Heart left ventricle (tissue), 13 donors: ENCODE results near the gene FAM3B.

Source experiments
- CTCF ChIP-seq, 12 donors: fragments of 200-600 bp; sonication (generic) in 4 of 12; IDR thresholded peaks; one replicate each; pipeline versions ENCODE4 v1.5.0 to v1.8.0; 2018 to 2022; ENCODE audit warnings: antibody characterized with exemption in 12 of 12, mild to moderate bottlenecking in 5 of 12
- POLR2A ChIP-seq, 2 donors: fragments of 450-650 bp; IDR thresholded peaks; one replicate each; pipeline ENCODE4 v1.6.1; 2017; ENCODE audit warnings: antibody characterized with exemption in 2 of 2, mild to moderate bottlenecking in 2 of 2, moderate library complexity in 2 of 2
- donor health status: ischemic (EF 13 %, LVEDD 7.1; RV severe dilation, severe dysfunction).
- donor health status: DM: no; HTN: yes; CAD: no.
- donor health status: DM: no; HTN: no; CAD: no.
- donor health status: ischemic (EF 25% LVEDD 6.9; RV normal size, moderate dysfunction).
- donor health status: ischemic (EF 25% LVEDD 5.7; RV mildly dilated, moderate dysfunction).
- donor health status: ischemic (EF 35%, LVEDD 5.7; RV mildly dilated, moderate dysfunction).
- donor health status: nonischemic (EF 11% LVEDD 7.7; RV severe dilation, severe dysfunction).
- donor health status: DM: yes; HTN: yes; CAD: no.
- donor health status: PGD.
- donor health status: ischemic (EF 29% LVEDD 5.4; RV normal size, mild dysfunction).
- donor health status: nonischemic (EF 23%, LVEDD 6.1; RV moderate dilation, normal function).

- TF ChIP-seq CTCF (IDR thresholded peaks at IDR 0.05) (no peak), POLR2A (IDR thresholded peaks at IDR 0.05) (no peak)
Measured at GRCh38 chr21:41406340-41406739, 89.7 kb downstream of the FAM3B start.
